GM19372 (cell line): ENCODE measurements around the gene ZNF407.
"Not testable (repeated sequence)": the region's sequence is repeated elsewhere in the genome, so short reads cannot be mapped to it uniquely, and the experiment has no call there.

ENCODE experiments used
- ATAC-seq: cut with Tn5 transposase; IDR thresholded peaks from one replicate; pipeline ENCODE4 v1.9.1; 2021; ENCODE audit warnings: mild to moderate bottlenecking, low read depth, moderate library complexity; ENCODE audit not compliant: unreplicated experiment

Gene ZNF407

GRCh38 chr18:75075016-75075305 is 477.3 kb downstream of the ZNF407 start:
- ATAC-seq, result no peak

- no peak for ATAC-seq
Measured at GRCh38 chr18:75075429-75075841, 477.8 kb downstream of the ZNF407 start.

- no peak for ATAC-seq
Measured at GRCh38 chr18:75076286-75076685, 478.6 kb downstream of the ZNF407 start.

- no peak for ATAC-seq
Measured at GRCh38 chr18:75081486-75081885, 483.8 kb downstream of the ZNF407 start.

GRCh38 chr18:75083131-75083530 is 485.5 kb downstream of the ZNF407 start:
- ATAC-seq, result no peak

GRCh38 chr18:75083761-75084160 is 486.1 kb downstream of the ZNF407 start:
- ATAC-seq, result no peak

GRCh38 chr18:75085676-75086075 is 488.0 kb downstream of the ZNF407 start:
- not testable (repeated sequence) for ATAC-seq

- no peak for ATAC-seq
Measured at GRCh38 chr18:75086494-75087034, 488.9 kb downstream of the ZNF407 start.

- ATAC-seq, result no peak
Measured at GRCh38 chr18:75087119-75088020, 489.7 kb downstream of the ZNF407 start.

- no peak for ATAC-seq
Measured at GRCh38 chr18:75088021-75088506, 490.4 kb downstream of the ZNF407 start.

- no peak for ATAC-seq
Measured at GRCh38 chr18:75088622-75089211, 491.0 kb downstream of the ZNF407 start.

GRCh38 chr18:75089748-75090327 is 492.2 kb downstream of the ZNF407 start:
- ATAC-seq, result no peak

GRCh38 chr18:75090336-75090735 is 492.7 kb downstream of the ZNF407 start:
- no peak for ATAC-seq

GRCh38 chr18:75097491-75098225 is 500.0 kb downstream of the ZNF407 start:
- no peak for ATAC-seq

- no peak for ATAC-seq
Measured at GRCh38 chr18:75100832-75101630, 503.4 kb downstream of the ZNF407 start.

GRCh38 chr18:75101916-75102315 is 504.2 kb downstream of the ZNF407 start:
- no peak for ATAC-seq

- not testable (repeated sequence) for ATAC-seq
Measured at GRCh38 chr18:75104029-75104428, 506.4 kb downstream of the ZNF407 start.

GRCh38 chr18:75104483-75104882 is 506.8 kb downstream of the ZNF407 start:
- ATAC-seq, result no peak

GRCh38 chr18:75105551-75106254 is 508.0 kb downstream of the ZNF407 start:
- no peak for ATAC-seq
